A549 (cell line): ENCODE results near the gene MMP17. TPM values are rescaled to one million over a fixed set of nuclear protein-coding genes. Genes with fewer than 3 reads are reported as not detected.

ENCODE experiments used
- ATAC-seq, 2 experiments: fragments of 200-7000 bp in 1 of 2; fragments of >200 bp in 1 of 2; cut with Nextera tagmentation in 1 of 2; cut with Tn5 transposase in 1 of 2; 3 replicates each; pipeline versions ENCODE4 v1.8.0 to v1.9.1; 2018 to 2020; ENCODE audit warnings: mild to moderate bottlenecking in 1 of 2, moderate library complexity in 1 of 2
- CTCF ChIA-PET: fragments of 300-600 bp; sonication (Branson Sonifier 250); formaldehyde crosslinking; extraction: SDS; loops from one replicate; lab custom pipeline; 2021; ENCODE audit warnings: antibody characterized with exemption, inconsistent platforms; lab: Yijun Ruan, JAX
- POLR2A ChIA-PET: fragments of 350-600 bp; formaldehyde crosslinking; extraction: SDS; loops from one replicate; lab custom pipeline; 2021; ENCODE audit warnings: antibody characterized with exemption, inconsistent platforms; lab: Yijun Ruan, JAX
- DNase-seq, 2 experiments: peaks; one replicate each; pipeline versions ENCODE4 v3.0.0 to v3.0.0-alpha.2; 2011 to 2016; ENCODE audit warnings: low read depth in 1 of 2, low spot score in 1 of 2
- FAIRE-seq: peaks from 2 replicates; lab custom pipeline; 2011; peaks lifted over from hg19 to GRCh38; lab: Jason Lieb, UNC
- H3K27ac ChIP-seq, 2 experiments: fragments of >200 bp; sonication (Bioruptor Twin); formaldehyde crosslinking; 3 replicates each; pipeline ENCODE4 v1.5.1; 2016 to 2017
- H3K4me1 ChIP-seq: fragments of >200 bp; sonication (Bioruptor Twin); formaldehyde crosslinking; 3 replicates; pipeline ENCODE4 v1.6.1; 2016
- H3K4me2 ChIP-seq: fragments of >200 bp; sonication (Bioruptor Twin); formaldehyde crosslinking; 3 replicates; pipeline ENCODE4 v1.6.1; 2016
- H3K4me3 ChIP-seq: fragments of >200 bp; sonication (Bioruptor Twin); formaldehyde crosslinking; 3 replicates; pipeline ENCODE4 v1.5.1; 2016
- H3K9me3 ChIP-seq: fragments of >200 bp; sonication (Bioruptor Twin); formaldehyde crosslinking; 3 replicates; pipeline ENCODE4 v1.6.1; 2016
- CHD4 ChIP-seq: fragments of 200-600 bp; sonication (generic); IDR thresholded peaks from 2 replicates; pipeline ENCODE4 v1.6.1; 2016; ENCODE audit warnings: antibody characterized with exemption, mild to moderate bottlenecking, borderline replicate concordance
- ESRRA ChIP-seq: fragments of 150-350 bp; IDR thresholded peaks from 2 replicates; pipeline ENCODE4 v1.6.1; 2014; ENCODE audit warnings: mild to moderate bottlenecking, low read length, borderline replicate concordance
- FOSB ChIP-seq: fragments of 250-450 bp; sonication (Bioruptor Pico); IDR thresholded peaks from 2 replicates; pipeline ENCODE4 v1.5.0; 2020; ENCODE audit warnings: mild to moderate bottlenecking, moderate library complexity
- FOSL2 ChIP-seq, 2 experiments: fragments of 450-650 bp in 1 of 2; fragments of >200 bp in 1 of 2; sonication (Bioruptor Twin) in 1 of 2; formaldehyde crosslinking; IDR thresholded peaks; 2 replicates each; pipeline versions ENCODE4 v1.5.0 to v1.6.1; 2016 to 2020; ENCODE audit warnings: mild to moderate bottlenecking in 1 of 2, moderate library complexity in 1 of 2
- HDAC2 ChIP-seq: fragments of 200-600 bp; sonication (generic); IDR thresholded peaks from 2 replicates; pipeline ENCODE4 v1.6.1; 2016
- HOXA7 ChIP-seq: fragments of 250-450 bp; sonication (Bioruptor Pico); IDR thresholded peaks from 2 replicates; pipeline ENCODE4 v1.5.0; 2020; ENCODE audit warnings: mild to moderate bottlenecking, moderate library complexity
- HOXB5 ChIP-seq: fragments of 250-450 bp; sonication (Bioruptor Pico); IDR thresholded peaks from 2 replicates; pipeline ENCODE4 v1.5.0; 2020; ENCODE audit warnings: mild to moderate bottlenecking, moderate library complexity
- JUN ChIP-seq, 2 experiments: fragments of >200 bp; sonication (Bioruptor Twin); formaldehyde crosslinking; IDR thresholded peaks; 2 replicates in 1 of 2; 3 replicates in 1 of 2; pipeline ENCODE4 v1.6.1; 2016 to 2017
- KDM1A ChIP-seq: fragments of 200-600 bp; sonication (generic); IDR thresholded peaks from 2 replicates; pipeline ENCODE4 v1.6.1; 2016; ENCODE audit warnings: low read depth, mild to moderate bottlenecking
- NPAS2 ChIP-seq: fragments of 250-450 bp; sonication (Bioruptor Pico); IDR thresholded peaks from 2 replicates; pipeline ENCODE4 v1.8.0; 2022; ENCODE audit warnings: mild to moderate bottlenecking, moderate library complexity, borderline replicate concordance
- SREBF2 ChIP-seq: fragments of 450-650 bp; IDR thresholded peaks from 2 replicates; pipeline ENCODE4 v1.6.1; 2014; ENCODE audit warnings: mild to moderate bottlenecking, moderate library complexity
- TFCP2L1 ChIP-seq: fragments of 250-450 bp; sonication (Bioruptor Pico); IDR thresholded peaks from 2 replicates; pipeline ENCODE4 v1.5.0; 2021; ENCODE audit warnings: mild to moderate bottlenecking
- ZNF302 ChIP-seq: fragments of 250-450 bp; sonication (Bioruptor Pico); IDR thresholded peaks from 2 replicates; pipeline ENCODE4 v1.9.0; 2021; ENCODE audit warnings: inconsistent platforms, mild to moderate bottlenecking, moderate library complexity
- ZSCAN20 ChIP-seq: fragments of 250-450 bp; sonication (Bioruptor Pico); IDR thresholded peaks from 2 replicates; pipeline ENCODE4 v1.8.0; 2022; ENCODE audit warnings: mild to moderate bottlenecking, moderate library complexity
- WGBS: methylation state at CpG from one replicate; pipeline ENCODE4 v1.1.6; 2017; ENCODE audit errors: missing lambda C conversion rate; 5-methylcytosine and 5-hydroxymethylcytosine counted together
- polyA plus RNA-seq, 4 experiments: library from polyadenylated mRNA; depleted of rRNA in 3 of 4; stranded (reverse); fragments of >200 nt; fragmentation: RNase III in 1 of 4; extraction: RNeasy Plus Mini Kit Qiagen cat#74134 plus additional on column Dnase treatment in 1 of 4; gene quantifications; 2 replicates in 3 of 4; 3 replicates in 1 of 4; pipeline ENCODE4 v1.2.3, GENCODE V29; 2011 to 2017
- TF ChIP-seq, protein P1 (sequence below): IDR thresholded peaks from 2 replicates; pipeline ENCODE4 v1.6.1; 2012
- TF ChIP-seq, protein P2 (sequence below): fragments of >200 bp; sonication (Bioruptor Twin); formaldehyde crosslinking; IDR thresholded peaks from 3 replicates; pipeline ENCODE4 v1.6.1; 2016
- TF ChIP-seq, protein P3 (sequence below): fragments of 450-650 bp; IDR thresholded peaks from 2 replicates; pipeline ENCODE4 v1.6.1; 2014; ENCODE audit warnings: antibody characterized with exemption
- TF ChIP-seq, protein P4 (sequence below): fragments of 200-600 bp; sonication (generic); IDR thresholded peaks from 2 replicates; pipeline ENCODE4 v1.6.1; 2016; ENCODE audit warnings: antibody characterized with exemption, mild to moderate bottlenecking, moderate library complexity
- TF ChIP-seq, protein P5 (sequence below): IDR thresholded peaks from 2 replicates; pipeline ENCODE4 v1.6.1; 2012; ENCODE audit warnings: low read depth, borderline replicate concordance
- TF ChIP-seq, protein P6 (sequence below): IDR thresholded peaks from 2 replicates; pipeline ENCODE4 v1.6.1; 2012

MMP17 gene
- polyA plus RNA-seq, 2 of the 4 experiments (the other 2 are of a cell fraction), result 6.2 to 7.9 TPM

DNA sequence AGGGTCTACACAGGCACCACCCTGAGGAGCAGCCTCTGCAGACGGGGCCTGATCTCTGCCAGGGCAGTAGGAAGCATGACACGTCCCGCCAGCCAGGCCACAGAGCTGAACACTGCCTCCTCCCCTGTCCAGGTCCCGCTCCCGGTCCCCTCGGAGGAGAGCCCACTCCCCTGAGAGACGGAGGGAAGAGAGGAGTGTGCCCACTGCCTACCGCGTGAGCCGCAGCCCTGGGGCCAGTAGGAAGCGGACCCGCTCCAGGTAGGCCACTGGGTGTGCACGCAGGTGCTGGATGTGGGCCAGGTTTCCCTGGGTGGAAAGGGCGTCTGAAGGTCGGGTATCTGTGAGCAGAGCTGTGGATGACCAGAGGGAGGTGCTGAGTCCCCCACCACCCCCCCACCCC lies 41.9 kb upstream of the MMP17 start:
- peaks cover 19% of the 10 kb centered on the region for H3K4me1 ChIP-seq
- ATAC-seq, result peak in 1 of 2 experiments; percentile 17; a peak in 2 of 6 replicates
- no peak for FAIRE-seq
- WGBS, result 88% methylated on average over 10 of the region's 15 CpGs
- ChIA-PET CTCF (interaction anchor here (0.9 to 2.0 kb wide), 3 partner anchors 14 to 44 kb away, joined by 3 to 9 read pairs (median 3); no protein-coding TSS in a partner anchor), POLR2A (no interaction called here)
- no peak overlapping the region for H3K4me2 ChIP-seq
- no peaks in the 10 kb centered on the region for H3K9me3 ChIP-seq
- H3K4me3 ChIP-seq, result no peak overlapping the region
- H3K27ac ChIP-seq, result no peak overlapping the region
- DNase-seq, result no peak
- TF ChIP-seq TFCP2L1 (CRISPR knock-in tag) (no peak), SREBF2 (no peak), KDM1A (no peak), ZNF302 (CRISPR knock-in tag) (no peak), CHD4 (no peak)
- TF ChIP-seq, protein P1, sequence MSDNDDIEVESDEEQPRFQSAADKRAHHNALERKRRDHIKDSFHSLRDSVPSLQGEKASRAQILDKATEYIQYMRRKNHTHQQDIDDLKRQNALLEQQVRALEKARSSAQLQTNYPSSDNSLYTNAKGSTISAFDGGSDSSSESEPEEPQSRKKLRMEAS, result no peak
- TF ChIP-seq, all 56 proteins: peak for 0

DNA sequence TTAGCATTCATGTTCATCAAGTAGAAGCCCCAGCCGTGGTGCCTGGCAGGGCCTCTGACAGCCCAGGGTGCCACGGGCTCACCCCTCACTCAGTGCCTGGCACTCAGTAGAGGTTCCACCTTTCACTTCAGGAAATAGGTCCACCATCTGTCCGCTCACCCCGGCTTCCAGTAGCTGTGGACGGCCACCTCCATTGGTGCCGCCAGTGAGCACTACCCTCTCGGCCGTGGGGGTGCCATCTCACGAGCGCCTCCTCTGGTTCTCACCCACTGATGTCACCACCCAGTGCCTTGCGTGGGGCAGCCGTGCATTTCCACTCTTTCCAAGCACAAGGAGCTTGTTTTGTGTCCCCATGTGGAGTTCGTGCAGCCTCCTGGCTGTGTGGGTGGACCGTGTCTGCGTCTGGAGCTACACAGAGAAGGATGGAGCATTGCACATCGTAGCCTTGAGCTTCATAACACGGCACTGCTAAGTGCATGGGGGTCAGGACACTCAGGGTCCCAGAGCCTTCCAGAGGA lies 41.0 kb upstream of the MMP17 start:
- FAIRE-seq (no peak), ATAC-seq (no peak; a peak in 1 of 6 replicates), DNase-seq (no peak)

More for the DNA sequence above, 41.0 kb upstream of the MMP17 start:
- 95% methylated on average over 15 of the region's 17 CpGs for WGBS
- Histone ChIP-seq H3K4me2 (no peak overlapping the region), H3K27ac (no peak overlapping the region), H3K9me3 (no peaks in the 10 kb centered on the region), H3K4me3 (no peak overlapping the region), H3K4me1 (peaks cover 19% of the 10 kb centered on the region)
- TF ChIP-seq ESRRA, result no peak
- no peak for TF ChIP-seq NPAS2 (CRISPR knock-in tag)
- TF ChIP-seq HOXA7 (CRISPR knock-in tag), result no peak
- TF ChIP-seq ZSCAN20 (CRISPR knock-in tag), result no peak
- TF ChIP-seq HOXB5 (CRISPR knock-in tag), result no peak
- TF ChIP-seq, protein P2, sequence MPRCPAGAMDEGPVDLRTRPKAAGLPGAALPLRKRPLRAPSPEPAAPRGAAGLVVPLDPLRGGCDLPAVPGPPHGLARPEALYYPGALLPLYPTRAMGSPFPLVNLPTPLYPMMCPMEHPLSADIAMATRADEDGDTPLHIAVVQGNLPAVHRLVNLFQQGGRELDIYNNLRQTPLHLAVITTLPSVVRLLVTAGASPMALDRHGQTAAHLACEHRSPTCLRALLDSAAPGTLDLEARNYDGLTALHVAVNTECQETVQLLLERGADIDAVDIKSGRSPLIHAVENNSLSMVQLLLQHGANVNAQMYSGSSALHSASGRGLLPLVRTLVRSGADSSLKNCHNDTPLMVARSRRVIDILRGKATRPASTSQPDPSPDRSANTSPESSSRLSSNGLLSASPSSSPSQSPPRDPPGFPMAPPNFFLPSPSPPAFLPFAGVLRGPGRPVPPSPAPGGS, result no peak
- no peak for TF ChIP-seq FOSB (CRISPR knock-in tag)
- TF ChIP-seq, protein P3, sequence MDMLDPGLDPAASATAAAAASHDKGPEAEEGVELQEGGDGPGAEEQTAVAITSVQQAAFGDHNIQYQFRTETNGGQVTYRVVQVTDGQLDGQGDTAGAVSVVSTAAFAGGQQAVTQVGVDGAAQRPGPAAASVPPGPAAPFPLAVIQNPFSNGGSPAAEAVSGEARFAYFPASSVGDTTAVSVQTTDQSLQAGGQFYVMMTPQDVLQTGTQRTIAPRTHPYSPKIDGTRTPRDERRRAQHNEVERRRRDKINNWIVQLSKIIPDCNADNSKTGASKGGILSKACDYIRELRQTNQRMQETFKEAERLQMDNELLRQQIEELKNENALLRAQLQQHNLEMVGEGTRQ, result no peak
- no peak for TF ChIP-seq JUN (IDR thresholded peaks at IDR 0.05)
- TF ChIP-seq HDAC2, result no peak
- TF ChIP-seq, protein P4, sequence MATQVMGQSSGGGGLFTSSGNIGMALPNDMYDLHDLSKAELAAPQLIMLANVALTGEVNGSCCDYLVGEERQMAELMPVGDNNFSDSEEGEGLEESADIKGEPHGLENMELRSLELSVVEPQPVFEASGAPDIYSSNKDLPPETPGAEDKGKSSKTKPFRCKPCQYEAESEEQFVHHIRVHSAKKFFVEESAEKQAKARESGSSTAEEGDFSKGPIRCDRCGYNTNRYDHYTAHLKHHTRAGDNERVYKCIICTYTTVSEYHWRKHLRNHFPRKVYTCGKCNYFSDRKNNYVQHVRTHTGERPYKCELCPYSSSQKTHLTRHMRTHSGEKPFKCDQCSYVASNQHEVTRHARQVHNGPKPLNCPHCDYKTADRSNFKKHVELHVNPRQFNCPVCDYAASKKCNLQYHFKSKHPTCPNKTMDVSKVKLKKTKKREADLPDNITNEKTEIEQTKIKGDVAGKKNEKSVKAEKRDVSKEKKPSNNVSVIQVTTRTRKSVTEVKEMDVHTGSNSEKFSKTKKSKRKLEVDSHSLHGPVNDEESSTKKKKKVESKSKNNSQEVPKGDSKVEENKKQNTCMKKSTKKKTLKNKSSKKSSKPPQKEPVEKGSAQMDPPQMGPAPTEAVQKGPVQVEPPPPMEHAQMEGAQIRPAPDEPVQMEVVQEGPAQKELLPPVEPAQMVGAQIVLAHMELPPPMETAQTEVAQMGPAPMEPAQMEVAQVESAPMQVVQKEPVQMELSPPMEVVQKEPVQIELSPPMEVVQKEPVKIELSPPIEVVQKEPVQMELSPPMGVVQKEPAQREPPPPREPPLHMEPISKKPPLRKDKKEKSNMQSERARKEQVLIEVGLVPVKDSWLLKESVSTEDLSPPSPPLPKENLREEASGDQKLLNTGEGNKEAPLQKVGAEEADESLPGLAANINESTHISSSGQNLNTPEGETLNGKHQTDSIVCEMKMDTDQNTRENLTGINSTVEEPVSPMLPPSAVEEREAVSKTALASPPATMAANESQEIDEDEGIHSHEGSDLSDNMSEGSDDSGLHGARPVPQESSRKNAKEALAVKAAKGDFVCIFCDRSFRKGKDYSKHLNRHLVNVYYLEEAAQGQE, result no peak
- TF ChIP-seq FOSL2 (IDR thresholded peaks at IDR 0.05), result no peak
- no peak for TF ChIP-seq FOSL2 (CRISPR knock-in tag; IDR thresholded peaks at IDR 0.05)
- TF ChIP-seq, protein P5, sequence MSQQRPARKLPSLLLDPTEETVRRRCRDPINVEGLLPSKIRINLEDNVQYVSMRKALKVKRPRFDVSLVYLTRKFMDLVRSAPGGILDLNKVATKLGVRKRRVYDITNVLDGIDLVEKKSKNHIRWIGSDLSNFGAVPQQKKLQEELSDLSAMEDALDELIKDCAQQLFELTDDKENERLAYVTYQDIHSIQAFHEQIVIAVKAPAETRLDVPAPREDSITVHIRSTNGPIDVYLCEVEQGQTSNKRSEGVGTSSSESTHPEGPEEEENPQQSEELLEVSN, result no peak
- TF ChIP-seq, protein P6, sequence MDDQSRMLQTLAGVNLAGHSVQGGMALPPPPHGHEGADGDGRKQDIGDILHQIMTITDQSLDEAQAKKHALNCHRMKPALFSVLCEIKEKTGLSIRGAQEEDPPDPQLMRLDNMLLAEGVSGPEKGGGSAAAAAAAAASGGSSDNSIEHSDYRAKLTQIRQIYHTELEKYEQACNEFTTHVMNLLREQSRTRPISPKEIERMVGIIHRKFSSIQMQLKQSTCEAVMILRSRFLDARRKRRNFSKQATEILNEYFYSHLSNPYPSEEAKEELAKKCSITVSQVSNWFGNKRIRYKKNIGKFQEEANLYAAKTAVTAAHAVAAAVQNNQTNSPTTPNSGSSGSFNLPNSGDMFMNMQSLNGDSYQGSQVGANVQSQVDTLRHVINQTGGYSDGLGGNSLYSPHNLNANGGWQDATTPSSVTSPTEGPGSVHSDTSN, result no peak
- TF ChIP-seq TFCP2L1 (CRISPR knock-in tag), result no peak
- ChIA-PET POLR2A (no interaction called here), CTCF (interaction anchor here (0.9 to 1.2 kb wide), 3 partner anchors 13 to 871 kb away, joined by 3 read pairs; no protein-coding TSS in a partner anchor)
